C4-2B (cell line): ENCODE results near the gene ELOVL3.

Experiments
- ZFX ChIP-seq: fragments of 450-650 bp; IDR thresholded peaks from 2 replicates; pipeline ENCODE4 v1.6.1; 2017
- TF ChIP-seq, protein P1 (sequence below): fragments of 450-650 bp; conservative IDR thresholded peaks from 2 replicates; pipeline ENCODE4 v1.5.1; 2017; ENCODE audit warnings: mild to moderate bottlenecking

DNA sequence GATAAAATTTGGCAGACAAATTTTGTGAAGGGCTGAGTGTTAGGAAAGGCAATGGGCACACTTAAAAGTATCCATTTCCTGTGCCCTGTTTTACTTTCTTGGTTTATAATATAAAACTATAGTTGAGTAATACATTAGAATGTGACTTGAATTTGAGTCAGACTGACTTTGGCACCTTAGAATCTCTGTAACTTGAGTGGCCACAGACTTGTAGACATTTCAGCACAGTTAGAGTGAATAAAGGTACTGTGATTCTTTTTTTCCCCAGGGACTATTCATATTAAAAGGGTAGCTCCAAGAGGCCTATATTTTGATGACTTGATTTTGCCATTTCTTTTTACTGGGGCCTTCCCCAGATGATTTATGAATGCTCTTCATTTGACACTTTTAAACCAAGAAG, 41.6 kb downstream of the ELOVL3 start:
- TF ChIP-seq, protein P1, sequence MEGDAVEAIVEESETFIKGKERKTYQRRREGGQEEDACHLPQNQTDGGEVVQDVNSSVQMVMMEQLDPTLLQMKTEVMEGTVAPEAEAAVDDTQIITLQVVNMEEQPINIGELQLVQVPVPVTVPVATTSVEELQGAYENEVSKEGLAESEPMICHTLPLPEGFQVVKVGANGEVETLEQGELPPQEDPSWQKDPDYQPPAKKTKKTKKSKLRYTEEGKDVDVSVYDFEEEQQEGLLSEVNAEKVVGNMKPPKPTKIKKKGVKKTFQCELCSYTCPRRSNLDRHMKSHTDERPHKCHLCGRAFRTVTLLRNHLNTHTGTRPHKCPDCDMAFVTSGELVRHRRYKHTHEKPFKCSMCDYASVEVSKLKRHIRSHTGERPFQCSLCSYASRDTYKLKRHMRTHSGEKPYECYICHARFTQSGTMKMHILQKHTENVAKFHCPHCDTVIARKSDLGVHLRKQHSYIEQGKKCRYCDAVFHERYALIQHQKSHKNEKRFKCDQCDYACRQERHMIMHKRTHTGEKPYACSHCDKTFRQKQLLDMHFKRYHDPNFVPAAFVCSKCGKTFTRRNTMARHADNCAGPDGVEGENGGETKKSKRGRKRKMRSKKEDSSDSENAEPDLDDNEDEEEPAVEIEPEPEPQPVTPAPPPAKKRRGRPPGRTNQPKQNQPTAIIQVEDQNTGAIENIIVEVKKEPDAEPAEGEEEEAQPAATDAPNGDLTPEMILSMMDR, result no peak
- TF ChIP-seq ZFX, result no peak
